Suppressor macrophage (primary cell): Measurements from ENCODE around the gene CTRL.
A peak's percentile ranks its signal among the peaks of the same experiment; 100 is the strongest.
"Not testable (repeated sequence)": the region's sequence is repeated elsewhere in the genome, so short reads cannot be mapped to it uniquely, and the experiment has no call there.

Experiments
- DNase-seq, 4 experiments: peaks; one replicate each; pipeline ENCODE4 v3.0.0-alpha.2; 2020 to 2022
- total RNA-seq, 17 experiments: gene quantifications; one replicate each; lab custom pipeline; 2026; ENCODE audit warnings: mixed read lengths in 6 of 17, inconsistent platforms in 3 of 17; lab: John Stamatoyannopoulos, UW

Gene CTRL
- total RNA-seq = 0 to 0.33 (median 0.05) reads per million in 17 experiments

GRCh38 chr16:67931712-67932461, at the start of gene CTRL:
CTRL (minus strand) TSS chr16:67931862; CDS start chr16:67931852, 10 bp downstream.
- DNase-seq = no peak

- peak in 1 of 4 experiments; percentile 30 for DNase-seq
Measured at GRCh38 chr16:67979955-67980678, 48.5 kb upstream of the CTRL start, which contains the start of gene DPEP3. DPEP3 (minus strand) TSS chr16:67980499; CDS start chr16:67980380, 119 bp downstream.

- DNase-seq = no peak
Measured at GRCh38 chr16:67977469-67978227, 46.0 kb upstream of the CTRL start.

- DNase-seq = no peak
Measured at GRCh38 chr16:67977005-67977404, 45.3 kb upstream of the CTRL start.

- no peak for DNase-seq
Measured at GRCh38 chr16:67976205-67976604, 44.5 kb upstream of the CTRL start.

GRCh38 chr16:67975321-67976105, 43.9 kb upstream of the CTRL start:
- DNase-seq = no peak

- DNase-seq = not testable (repeated sequence)
Measured at GRCh38 chr16:67972285-67972684, 40.6 kb upstream of the CTRL start.

- no peak for DNase-seq
Measured at GRCh38 chr16:67971111-67971510, 39.4 kb upstream of the CTRL start.

- no peak for DNase-seq
Measured at GRCh38 chr16:67969254-67970039, 37.8 kb upstream of the CTRL start.

GRCh38 chr16:67968400-67969253, 37.0 kb upstream of the CTRL start, which contains the start of gene SLC12A4:
SLC12A4 (minus strand) TSS chr16:67968637; CDS start chr16:67968553, 84 bp downstream.
- DNase-seq = peak; percentile 77 to 92 (median 82)

- peak; percentile 40 to 67 (median 44) for DNase-seq
Measured at GRCh38 chr16:67967958-67968399, 36.3 kb upstream of the CTRL start.

- peak in 1 of 4 experiments; percentile 22 for DNase-seq
Measured at GRCh38 chr16:67967183-67967957, 35.7 kb upstream of the CTRL start.

GRCh38 chr16:67966549-67967182, 35.0 kb upstream of the CTRL start:
- DNase-seq = peak in 3 of 4 experiments; percentile 29 to 57 (median 51)

- no peak for DNase-seq
Measured at GRCh38 chr16:67965668-67966548, 34.2 kb upstream of the CTRL start.

- no peak for DNase-seq
Measured at GRCh38 chr16:67964477-67965131, 32.9 kb upstream of the CTRL start.

GRCh38 chr16:67963662-67964321, 32.1 kb upstream of the CTRL start:
- DNase-seq = no peak

GRCh38 chr16:67963292-67963661, 31.6 kb upstream of the CTRL start:
- DNase-seq = no peak
